Activated T-cell treated with anti-CD3 and anti-CD28 coated beads for 1 hour (primary cell): Measurements from ENCODE around the gene ABCC2.
"Not testable (repeated sequence)": the region's sequence is repeated elsewhere in the genome, so short reads cannot be mapped to it uniquely, and the experiment has no call there.

Experiments
- DNase-seq: peaks from one replicate; pipeline ENCODE4 v3.0.0-alpha.2; 2020; ENCODE audit warnings: low read depth

The ABCC2 gene

GRCh38 chr10:99809481-99809880 is 27.0 kb downstream of the ABCC2 start:
- DNase-seq = no peak

GRCh38 chr10:99809931-99810615 is 27.6 kb downstream of the ABCC2 start:
- no peak for DNase-seq

- DNase-seq = no peak
Measured at GRCh38 chr10:99812177-99812576, 29.7 kb downstream of the ABCC2 start.

GRCh38 chr10:99814143-99814542 is 31.7 kb downstream of the ABCC2 start:
- DNase-seq = no peak

- DNase-seq = no peak
Measured at GRCh38 chr10:99815621-99816020, 33.2 kb downstream of the ABCC2 start.

GRCh38 chr10:99827936-99828335 is 45.5 kb downstream of the ABCC2 start:
- no peak for DNase-seq

- no peak for DNase-seq
Measured at GRCh38 chr10:99828464-99828863, 46.0 kb downstream of the ABCC2 start.

GRCh38 chr10:99832439-99832838 is 50.0 kb downstream of the ABCC2 start:
- DNase-seq = no peak

GRCh38 chr10:99834410-99834809 is 52.0 kb downstream of the ABCC2 start:
- no peak for DNase-seq

GRCh38 chr10:99835947-99836346 is 53.5 kb downstream of the ABCC2 start:
- no peak for DNase-seq

- DNase-seq = no peak
Measured at GRCh38 chr10:99836711-99837110, 54.3 kb downstream of the ABCC2 start.

GRCh38 chr10:99840859-99841258 is 58.4 kb downstream of the ABCC2 start:
- DNase-seq = not testable (repeated sequence)

- no peak for DNase-seq
Measured at GRCh38 chr10:99841746-99842145, 59.3 kb downstream of the ABCC2 start.

- DNase-seq = no peak
Measured at GRCh38 chr10:99843310-99843709, 60.9 kb downstream of the ABCC2 start.

GRCh38 chr10:99844433-99844955 is 62.1 kb downstream of the ABCC2 start:
- DNase-seq = no peak

GRCh38 chr10:99845837-99846382 is 63.5 kb downstream of the ABCC2 start:
- DNase-seq = peak; percentile 45

- DNase-seq = no peak
Measured at GRCh38 chr10:99849057-99849456, 66.6 kb downstream of the ABCC2 start.

- no peak for DNase-seq
Measured at GRCh38 chr10:99849536-99849935, 67.1 kb downstream of the ABCC2 start.

GRCh38 chr10:99850021-99850766 is 67.8 kb downstream of the ABCC2 start:
- DNase-seq = no peak

- no peak for DNase-seq
Measured at GRCh38 chr10:99850767-99851340, 68.4 kb downstream of the ABCC2 start.

- no peak for DNase-seq
Measured at GRCh38 chr10:99851825-99852224, 69.4 kb downstream of the ABCC2 start.

GRCh38 chr10:99852481-99853213 is 70.2 kb downstream of the ABCC2 start:
- DNase-seq = no peak
